HEK293T (cell line): ENCODE data around the gene EEF2.
"Not testable (repeated sequence)": the region's sequence is repeated elsewhere in the genome, so short reads cannot be mapped to it uniquely, and the experiment has no call there.

Source experiments
- BHLHE40 ChIP-seq: fragments of 450-650 bp; IDR thresholded peaks from 2 replicates; pipeline ENCODE4 v1.6.1; 2016; ENCODE audit warnings: mild to moderate bottlenecking, moderate library complexity, borderline replicate concordance
- SP1 ChIP-seq: fragments of 450-650 bp; IDR thresholded peaks from 2 replicates; pipeline ENCODE4 v1.6.1; 2017
- SUZ12 ChIP-seq: fragments of 450-650 bp; IDR thresholded peaks from 2 replicates; pipeline ENCODE4 v1.6.1; 2016; ENCODE audit warnings: mild to moderate bottlenecking

- not testable (repeated sequence) for TF ChIP-seq SUZ12, SP1, BHLHE40
Observed at GRCh38 chr19:3952755-3953276, 32.4 kb downstream of the EEF2 start.
